ENCODE results near the gene LYSMD4. TPM values are rescaled to one million over a fixed set of nuclear protein-coding genes. Genes with fewer than 3 reads are reported as not detected.

The LYSMD4 gene
- total and polyA plus RNA-seq, 2 donors (not counting 1 experiment from before 2014, with no cell fraction given) = 9.7 to 10.3 TPM

DNA sequence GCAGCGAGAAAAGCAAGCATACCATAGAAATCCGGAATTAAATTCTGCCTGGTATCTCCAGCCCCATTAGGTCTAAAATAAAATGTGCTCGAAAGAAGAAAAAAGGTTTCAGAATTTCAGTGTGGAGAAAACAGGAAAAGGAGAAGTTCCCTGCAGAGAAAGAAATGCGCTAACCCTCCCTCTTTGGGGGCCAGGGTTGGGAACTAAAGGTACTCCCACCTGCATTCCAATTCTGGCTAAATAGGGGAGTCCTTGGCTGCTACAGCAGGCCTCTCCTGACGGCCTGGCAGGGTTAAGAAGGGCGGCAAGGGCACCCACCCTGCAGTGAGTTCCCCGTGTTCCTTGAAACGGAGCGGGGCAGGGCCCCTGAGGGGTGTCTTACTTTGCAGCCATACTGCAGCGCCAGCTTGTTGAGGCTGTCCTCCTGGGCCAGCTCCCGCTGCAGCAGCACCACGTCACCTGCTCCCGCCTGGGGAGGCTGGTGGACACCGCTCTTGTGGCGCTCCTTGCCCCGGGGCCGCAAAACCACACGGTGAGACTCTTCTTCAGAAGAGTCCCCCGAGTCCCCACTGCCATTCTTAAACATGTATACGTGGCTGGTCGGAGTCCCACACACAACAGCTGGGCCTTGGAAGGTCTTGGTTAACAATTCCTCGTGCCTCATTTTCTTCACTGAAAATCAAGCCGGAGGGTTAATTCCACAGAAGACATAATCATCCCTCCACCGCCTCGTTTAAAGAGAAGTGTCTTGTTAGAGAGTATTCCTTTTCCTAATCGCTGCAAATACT is 1.7 kb downstream of the LYSMD4 start:
- no peaks in the 10 kb centered on the region for H3K36me3 ChIP-seq (replicated peaks in 1 of 2; ENCODE audit: control extremely low read depth in 1 of 2, control insufficient read depth in 1 of 2, extremely low read depth in 1 of 2, insufficient read depth in 2 of 2, low read length in 1 of 2)
- no peaks in the 10 kb centered on the region for H3K27me3 Mint-ChIP-seq
- H3K9me3 Mint-ChIP-seq (ENCODE audit: insufficient read depth) = no peaks in the 10 kb centered on the region
- H4K20me1 ChIP-seq (ENCODE audit: control insufficient read depth, insufficient read depth, low read length, poor library complexity, severe bottlenecking) = no peaks in the 10 kb centered on the region
- intact Hi-C loops (cut with micrococcal nuclease) = loop anchor here (2.0 to 10.0 kb wide), 5 partner anchors 27 to 1991 kb away; partner anchors contain the start of genes ASB7, IGF1R, LINS1 and TARS3
- no peak for TF ChIP-seq EZH2 (IDR thresholded peaks at IDR 0.05; ENCODE audit: borderline replicate concordance, insufficient read depth, low read depth, low read length, poor library complexity, severe bottlenecking)
- TF ChIP-seq, protein P1, sequence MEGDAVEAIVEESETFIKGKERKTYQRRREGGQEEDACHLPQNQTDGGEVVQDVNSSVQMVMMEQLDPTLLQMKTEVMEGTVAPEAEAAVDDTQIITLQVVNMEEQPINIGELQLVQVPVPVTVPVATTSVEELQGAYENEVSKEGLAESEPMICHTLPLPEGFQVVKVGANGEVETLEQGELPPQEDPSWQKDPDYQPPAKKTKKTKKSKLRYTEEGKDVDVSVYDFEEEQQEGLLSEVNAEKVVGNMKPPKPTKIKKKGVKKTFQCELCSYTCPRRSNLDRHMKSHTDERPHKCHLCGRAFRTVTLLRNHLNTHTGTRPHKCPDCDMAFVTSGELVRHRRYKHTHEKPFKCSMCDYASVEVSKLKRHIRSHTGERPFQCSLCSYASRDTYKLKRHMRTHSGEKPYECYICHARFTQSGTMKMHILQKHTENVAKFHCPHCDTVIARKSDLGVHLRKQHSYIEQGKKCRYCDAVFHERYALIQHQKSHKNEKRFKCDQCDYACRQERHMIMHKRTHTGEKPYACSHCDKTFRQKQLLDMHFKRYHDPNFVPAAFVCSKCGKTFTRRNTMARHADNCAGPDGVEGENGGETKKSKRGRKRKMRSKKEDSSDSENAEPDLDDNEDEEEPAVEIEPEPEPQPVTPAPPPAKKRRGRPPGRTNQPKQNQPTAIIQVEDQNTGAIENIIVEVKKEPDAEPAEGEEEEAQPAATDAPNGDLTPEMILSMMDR (IDR thresholded peaks at IDR 0.05) = no peak
- H3K4me1 Mint-ChIP-seq = peaks cover 14% of the 10 kb centered on the region
- H3K9ac ChIP-seq (ENCODE audit: low read length) = no peak overlapping the region
- 92% methylated on average over 19 of the region's 26 CpGs for whole genome bisulfite sequencing (ENCODE audit: insufficient coverage)
- no peak overlapping the region for H2AFZ ChIP-seq (ENCODE audit: insufficient read depth, low read depth, low read length, poor library complexity, severe bottlenecking)
- ATAC-seq (ENCODE audit: low read depth) (no peak), DNase-seq (no peak)
- no peak overlapping the region for H3K27ac ChIP-seq (ENCODE audit: low read length in 2 of 2)
- H3K4me3 Mint-ChIP-seq = peak overlapping the region; percentile 90
- ChIA-PET CTCF (interaction anchor here (0.6 to 8.3 kb wide), 3 partner anchors 27 to 458 kb away, joined by 3 to 48 read pairs (median 33); no protein-coding TSS in a partner anchor), POLR2A (no interaction called here)
- peaks cover 0 to 5% (median 0%) of the 10 kb centered on the region in 3 donors for H3K9me3 ChIP-seq (ENCODE audit: control extremely low read depth in 1 of 3, control insufficient read depth in 2 of 3, insufficient read depth in 1 of 3, low read length in 2 of 3)
- H3K4me1 ChIP-seq (ENCODE audit: control insufficient read depth in 2 of 2, insufficient read depth in 2 of 2, low read length in 2 of 2) = peaks cover 10 to 13% of the 10 kb centered on the region in 2 donors
- H3K27me3 ChIP-seq (replicated peaks in 1 of 4; ENCODE audit: control extremely low read depth in 1 of 4, control insufficient read depth in 3 of 4, insufficient read depth in 4 of 4, low read length in 3 of 4) = no peaks in the 10 kb centered on the region
- no peak overlapping the region for H3K27ac Mint-ChIP-seq
- no peaks in the 10 kb centered on the region for H3K79me2 ChIP-seq (ENCODE audit: control insufficient read depth, insufficient read depth, low read length)
- H3K4me2 ChIP-seq (replicated peaks; ENCODE audit: low read depth, low read length, poor library complexity, severe bottlenecking) = no peak overlapping the region
- H3K4me3 ChIP-seq (ENCODE audit: control extremely low read depth in 1 of 5, extremely low read depth in 1 of 5, insufficient read depth in 1 of 5, low read depth in 2 of 5, low read length in 4 of 5) = no peak overlapping the region

DNA sequence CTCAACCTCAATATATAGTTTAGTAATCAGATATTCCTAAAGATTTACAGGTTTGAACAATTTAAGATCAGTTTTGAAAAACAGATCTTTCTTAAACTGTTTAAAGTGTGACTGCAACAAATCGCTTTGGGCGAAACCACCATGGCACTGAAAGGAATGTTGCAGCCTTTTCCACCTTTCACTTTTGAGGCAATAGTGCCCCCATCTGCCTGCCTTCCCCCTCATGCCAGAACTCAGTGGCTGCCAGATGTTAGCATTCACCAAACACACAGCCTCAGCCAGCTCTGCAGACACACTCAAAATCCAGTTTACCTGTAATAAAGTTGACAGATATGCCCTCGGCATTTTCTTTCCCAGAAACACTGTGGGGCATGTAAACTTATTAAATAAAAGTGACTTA is 3.3 kb downstream of the LYSMD4 start:
- H3K9me3 ChIP-seq (ENCODE audit: control extremely low read depth in 1 of 3, control insufficient read depth in 2 of 3, insufficient read depth in 1 of 3, low read length in 2 of 3) = peaks cover 0 to 5% (median 0%) of the 10 kb centered on the region in 3 donors
- no peak for DNase-seq
- no peaks in the 10 kb centered on the region for H3K36me3 ChIP-seq (replicated peaks in 1 of 2; ENCODE audit: control extremely low read depth in 1 of 2, control insufficient read depth in 1 of 2, extremely low read depth in 1 of 2, insufficient read depth in 2 of 2, low read length in 1 of 2)

More for the DNA sequence above, 3.3 kb downstream of the LYSMD4 start:
- no peak overlapping the region for H3K4me3 Mint-ChIP-seq
- Histone ChIP-seq H3K4me1 (ENCODE audit: control insufficient read depth in 2 of 2, insufficient read depth in 2 of 2, low read length in 2 of 2) (peaks cover 10 to 13% of the 10 kb centered on the region in 2 donors), H3K4me2 (replicated peaks; ENCODE audit: low read depth, low read length, poor library complexity, severe bottlenecking) (no peak overlapping the region), H3K27ac (ENCODE audit: low read length in 2 of 2) (no peak overlapping the region), H3K9ac (ENCODE audit: low read length) (no peak overlapping the region), H4K20me1 (ENCODE audit: control insufficient read depth, insufficient read depth, low read length, poor library complexity, severe bottlenecking) (no peaks in the 10 kb centered on the region), H3K4me3 (ENCODE audit: control extremely low read depth in 1 of 5, extremely low read depth in 1 of 5, insufficient read depth in 1 of 5, low read depth in 2 of 5, low read length in 4 of 5) (no peak overlapping the region), H2AFZ (ENCODE audit: insufficient read depth, low read depth, low read length, poor library complexity, severe bottlenecking) (no peak overlapping the region), H3K79me2 (ENCODE audit: control insufficient read depth, insufficient read depth, low read length) (no peaks in the 10 kb centered on the region), H3K27me3 (replicated peaks in 1 of 4; ENCODE audit: control extremely low read depth in 1 of 4, control insufficient read depth in 3 of 4, insufficient read depth in 4 of 4, low read length in 3 of 4) (no peaks in the 10 kb centered on the region)
- ChIA-PET CTCF (interaction anchor here (1.0 to 8.3 kb wide), 4 partner anchors 26 to 456 kb away, joined by 3 to 48 read pairs (median 7); no protein-coding TSS in a partner anchor), POLR2A (no interaction called here)
- peaks cover 14% of the 10 kb centered on the region for H3K4me1 Mint-ChIP-seq
- H3K27me3 Mint-ChIP-seq = no peaks in the 10 kb centered on the region
- intact Hi-C loops (cut with micrococcal nuclease) = loop anchor here (5.0 to 10.0 kb wide), 4 partner anchors 197 to 1992 kb away; partner anchors contain the start of genes ASB7, IGF1R, LINS1 and TARS3
- no peaks in the 10 kb centered on the region for H3K9me3 Mint-ChIP-seq (ENCODE audit: insufficient read depth)
- ATAC-seq (ENCODE audit: low read depth) = no peak
- 94% methylated on average over 2 of the region's 3 CpGs for WGBS (ENCODE audit: insufficient coverage)
- no peak for TF ChIP-seq EZH2 (IDR thresholded peaks at IDR 0.05; ENCODE audit: borderline replicate concordance, insufficient read depth, low read depth, low read length, poor library complexity, severe bottlenecking)
- TF ChIP-seq, protein P1 (IDR thresholded peaks at IDR 0.05) = no peak
- H3K27ac Mint-ChIP-seq = no peak overlapping the region
